ENCODE measurements around the gene SLC16A2.
"Not testable (repeated sequence)": the region's sequence is repeated elsewhere in the genome, so short reads cannot be mapped to it uniquely, and the experiment has no call there.

The SLC16A2 gene

GRCh38 chrX:74505437-74505836 is 84.1 kb downstream of the SLC16A2 start:
- in situ Hi-C loops (cut with MboI; ENCODE audit: low sequenced_read_pairs) = no loop called here

- in situ Hi-C loops (cut with MboI; ENCODE audit: low sequenced_read_pairs) = no loop called here
Measured at GRCh38 chrX:74506317-74507115, 85.2 kb downstream of the SLC16A2 start.

DNA sequence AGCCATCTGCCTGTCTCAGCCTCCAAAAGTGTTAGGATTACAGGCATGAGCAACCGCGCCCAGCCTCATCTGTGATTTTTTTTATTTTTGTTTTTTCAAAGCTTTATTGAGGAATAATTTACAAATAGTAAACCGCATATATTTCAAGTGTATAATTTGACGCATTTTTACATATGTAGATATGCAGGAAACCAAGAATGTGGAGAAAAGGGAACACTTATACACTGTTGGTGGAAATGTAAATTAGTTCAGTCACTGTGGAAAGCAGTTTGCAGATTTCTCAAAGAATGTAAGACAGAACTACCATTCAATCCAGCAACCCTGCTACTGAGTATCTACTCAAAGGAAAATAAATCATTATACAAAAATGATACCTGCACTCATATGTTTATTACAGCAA is 85.9 kb downstream of the SLC16A2 start:
- in situ Hi-C loops (cut with MboI; ENCODE audit: low sequenced_read_pairs) = no loop called here

GRCh38 chrX:74509989-74510388 is 88.7 kb downstream of the SLC16A2 start:
- in situ Hi-C loops (cut with MboI; ENCODE audit: low sequenced_read_pairs) = no loop called here

DNA sequence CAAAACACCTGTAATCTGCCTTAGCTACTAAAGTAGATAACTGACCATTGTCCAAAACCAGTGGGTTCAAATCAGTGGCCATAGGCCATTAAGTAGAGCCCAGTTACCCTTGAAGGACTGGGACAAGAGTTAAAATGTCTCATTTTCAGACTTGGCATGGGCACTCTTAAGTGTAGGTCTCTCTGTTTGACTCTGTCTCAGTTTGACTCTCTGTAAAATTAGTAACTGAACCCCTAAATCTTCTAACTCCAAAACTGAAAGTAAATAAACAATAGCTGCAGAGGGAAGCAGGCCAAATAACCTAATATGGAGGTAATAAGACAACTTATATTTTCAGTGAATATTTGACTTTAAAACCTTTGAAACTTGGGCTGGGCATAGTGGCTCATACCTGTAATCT is 89.1 kb downstream of the SLC16A2 start:
- in situ Hi-C loops (cut with MboI; ENCODE audit: low sequenced_read_pairs) = no loop called here

GRCh38 chrX:74511704-74512103 is 90.4 kb downstream of the SLC16A2 start:
- in situ Hi-C loops (cut with MboI; ENCODE audit: low sequenced_read_pairs) = no loop called here

DNA sequence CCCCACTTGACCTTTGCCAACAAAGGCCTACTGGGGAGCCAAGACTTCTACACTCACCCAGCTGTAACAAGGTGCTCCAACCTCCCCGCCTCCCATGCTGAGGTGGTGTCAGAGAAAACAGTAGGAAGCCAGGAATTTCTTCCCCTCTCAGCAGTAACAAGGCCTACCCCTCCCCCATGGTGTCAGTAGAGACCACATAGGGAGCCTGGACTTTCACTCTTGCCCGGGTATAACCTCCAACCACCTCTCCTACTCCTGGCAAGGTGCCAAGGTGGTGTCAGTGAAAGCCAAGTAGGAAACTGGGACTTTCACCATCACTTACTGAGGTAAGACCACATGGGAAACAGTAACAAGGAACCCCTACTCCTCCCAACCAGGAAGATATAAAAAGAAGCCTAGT is 93.1 kb downstream of the SLC16A2 start:
- in situ Hi-C loops (cut with MboI; ENCODE audit: low sequenced_read_pairs) = no loop called here

DNA sequence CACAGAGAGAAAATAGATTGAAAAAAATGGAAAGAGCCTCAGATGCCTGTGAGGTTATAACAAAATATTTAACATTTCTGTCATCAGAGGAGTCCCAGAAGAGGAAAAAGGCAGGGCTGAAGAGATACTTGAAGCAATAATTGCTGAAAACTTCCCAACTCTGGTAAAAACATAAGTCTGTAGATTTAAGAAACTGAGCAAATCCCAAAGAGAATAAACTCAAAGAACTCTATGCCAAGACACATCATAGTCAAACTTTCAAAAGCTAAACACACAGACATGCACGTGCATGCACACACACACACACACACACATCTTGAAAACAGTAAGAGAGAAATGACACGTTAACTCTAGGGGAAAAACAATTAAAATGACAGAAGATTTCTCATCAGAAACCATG is 94.1 kb downstream of the SLC16A2 start:
- in situ Hi-C loops (cut with MboI; ENCODE audit: low sequenced_read_pairs) = no loop called here

GRCh38 chrX:74516013-74516412 is 94.7 kb downstream of the SLC16A2 start:
- in situ Hi-C loops (cut with MboI; ENCODE audit: low sequenced_read_pairs) = not testable (repeated sequence)

DNA sequence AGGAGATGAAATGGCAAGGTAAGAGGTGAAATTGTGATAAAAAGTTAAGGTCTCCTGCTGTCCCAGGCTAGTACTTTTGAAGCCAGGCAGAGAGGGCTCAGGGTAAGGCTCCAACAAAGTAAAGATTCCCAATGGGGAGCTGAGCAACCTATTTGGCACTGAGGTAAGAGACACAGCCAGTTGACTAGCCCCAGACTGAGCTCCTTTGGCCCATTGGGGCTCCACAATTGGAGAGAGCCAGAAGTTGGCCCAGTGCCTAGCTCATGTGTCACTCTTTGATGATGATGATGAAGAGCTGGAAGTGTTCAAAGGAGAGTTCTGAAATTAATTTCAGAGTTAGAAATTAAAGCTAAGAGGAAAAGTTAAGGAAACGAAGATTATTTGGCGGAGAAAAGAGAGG is 98.6 kb downstream of the SLC16A2 start:
- in situ Hi-C loops (cut with MboI; ENCODE audit: low sequenced_read_pairs) = no loop called here

GRCh38 chrX:74520291-74520690 is 99.0 kb downstream of the SLC16A2 start:
- in situ Hi-C loops (cut with MboI; ENCODE audit: low sequenced_read_pairs) = no loop called here

- in situ Hi-C loops (cut with MboI; ENCODE audit: low sequenced_read_pairs) = no loop called here
Measured at GRCh38 chrX:74520896-74521295, 99.6 kb downstream of the SLC16A2 start.

DNA sequence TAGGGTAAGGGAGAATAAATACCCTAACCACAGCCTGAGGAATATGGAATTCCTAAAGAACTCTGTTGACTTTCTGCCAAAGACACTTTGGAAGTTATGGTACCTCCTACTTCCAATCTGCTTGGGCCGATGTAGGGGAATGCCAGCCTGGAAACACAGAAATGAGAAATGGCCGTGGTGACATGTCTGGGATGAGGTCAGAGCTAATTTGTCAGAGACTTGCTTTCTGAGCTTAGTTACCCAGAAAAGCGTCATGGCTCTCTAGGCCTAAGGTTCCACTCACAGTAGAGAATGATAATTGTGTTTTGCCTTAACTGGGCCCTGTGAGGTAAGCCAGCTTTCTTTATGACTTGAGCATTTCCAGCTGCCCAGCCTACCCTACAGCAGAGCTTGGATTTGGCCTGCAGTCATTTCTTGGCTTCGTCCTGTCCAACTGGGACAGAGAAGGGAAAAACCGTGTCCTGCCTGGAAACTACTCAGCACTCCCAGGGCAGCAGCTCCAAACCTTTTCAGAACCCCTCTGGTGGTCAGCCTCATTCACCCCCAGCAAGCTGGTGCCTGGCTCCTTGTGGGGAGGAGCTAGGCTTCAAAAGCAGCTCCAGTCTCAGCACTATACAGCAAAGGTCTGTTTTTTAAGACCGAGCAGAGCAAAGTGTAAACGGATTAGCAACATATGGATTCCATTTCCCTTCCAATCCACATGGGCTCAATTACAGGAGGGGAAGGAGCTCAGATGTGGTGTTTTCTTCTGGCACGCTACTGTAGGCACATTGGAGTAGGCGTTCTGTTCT is 100.9 kb downstream of the SLC16A2 start:
- in situ Hi-C loops (cut with MboI; ENCODE audit: low sequenced_read_pairs) = no loop called here

- in situ Hi-C loops (cut with MboI; ENCODE audit: low sequenced_read_pairs) = no loop called here
Measured at GRCh38 chrX:74523224-74523623, 101.9 kb downstream of the SLC16A2 start.

DNA sequence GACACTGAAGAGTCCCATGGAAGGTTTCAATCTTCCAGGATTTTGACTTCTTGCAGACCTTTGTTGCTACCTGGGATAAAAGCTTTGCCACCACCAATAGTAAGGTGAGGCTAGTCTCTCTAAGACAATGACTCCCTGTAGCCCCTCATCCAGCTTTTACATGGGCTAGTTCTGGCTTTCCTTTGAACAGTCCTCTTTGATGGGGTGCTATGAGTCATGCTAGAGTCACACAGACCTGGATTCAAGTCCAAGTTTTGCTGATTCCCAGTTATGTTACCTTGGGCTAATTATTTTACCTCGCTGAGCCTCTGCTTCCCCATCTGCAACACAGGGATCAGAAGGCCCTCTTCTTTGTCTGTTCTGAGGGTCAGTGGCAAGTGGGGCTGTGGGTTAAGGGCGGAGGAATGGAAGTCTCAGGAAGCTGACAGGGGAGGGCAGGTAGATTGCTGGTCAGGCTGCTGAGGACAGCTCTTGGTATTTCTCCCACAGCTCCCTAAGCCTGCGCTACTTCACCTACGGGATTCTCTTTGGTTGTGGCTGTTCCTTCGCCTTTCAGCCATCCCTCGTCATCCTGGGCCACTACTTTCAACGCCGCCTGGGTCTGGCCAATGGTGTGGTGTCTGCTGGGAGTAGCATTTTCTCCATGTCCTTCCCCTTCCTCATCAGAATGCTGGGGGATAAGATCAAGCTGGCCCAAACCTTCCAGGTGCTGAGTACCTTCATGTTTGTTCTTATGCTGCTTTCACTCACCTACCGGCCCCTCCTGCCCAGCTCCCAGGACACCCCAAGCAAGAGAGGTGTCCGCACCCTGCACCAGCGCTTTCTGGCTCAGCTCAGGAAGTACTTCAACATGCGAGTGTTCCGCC is 102.8 kb downstream of the SLC16A2 start:
- in situ Hi-C loops (cut with MboI; ENCODE audit: low sequenced_read_pairs) = no loop called here

- in situ Hi-C loops (cut with MboI; ENCODE audit: low sequenced_read_pairs) = loop anchor here (25.0 kb wide), 1 partner anchor 663 kb away; the partner anchor contains the start of gene XIST
Measured at GRCh38 chrX:74525116-74525515, 103.8 kb downstream of the SLC16A2 start.

GRCh38 chrX:74526764-74527163 is 105.5 kb downstream of the SLC16A2 start:
- in situ Hi-C loops (cut with MboI; ENCODE audit: low sequenced_read_pairs) = loop anchor here (25.0 kb wide), 1 partner anchor 664 kb away; the partner anchor contains the start of gene XIST

GRCh38 chrX:74527350-74527749 is 106.1 kb downstream of the SLC16A2 start:
- in situ Hi-C loops (cut with MboI; ENCODE audit: low sequenced_read_pairs) = loop anchor here (25.0 kb wide), 1 partner anchor 665 kb away; the partner anchor contains the start of gene XIST

GRCh38 chrX:74529311-74529710 is 108.0 kb downstream of the SLC16A2 start:
- in situ Hi-C loops (cut with MboI; ENCODE audit: low sequenced_read_pairs) = loop anchor here (25.0 kb wide), 1 partner anchor 667 kb away; the partner anchor contains the start of gene XIST

- in situ Hi-C loops (cut with MboI; ENCODE audit: low sequenced_read_pairs) = loop anchor here (25.0 kb wide), 1 partner anchor 669 kb away; the partner anchor contains the start of gene XIST
Measured at GRCh38 chrX:74531081-74531480, 109.8 kb downstream of the SLC16A2 start.

GRCh38 chrX:74534569-74535038 is 113.3 kb downstream of the SLC16A2 start:
- in situ Hi-C loops (cut with MboI; ENCODE audit: low sequenced_read_pairs) = loop anchor here (25.0 kb wide), 1 partner anchor 672 kb away; the partner anchor contains the start of gene XIST

Measured in HL-60/S4 (cell line).